Adrenal gland (tissue), 12 donors: ENCODE measurements around the gene OSBPL6. TPM values are rescaled to one million over a fixed set of nuclear protein-coding genes. Genes with fewer than 3 reads are reported as not detected.

ENCODE experiments used
- DNase-seq, 7 donors: peaks; one replicate each; pipeline ENCODE4 v3.0.0-alpha.2; 2019 to 2020
- H3K27ac ChIP-seq, 5 donors: fragments of 200-600 bp; sonication (generic) in 4 of 5; 1 replicate in 3 of 5; 2 replicates in 2 of 5; pipeline versions ENCODE4 v1.5.1 to v1.8.0; 2016 to 2020; ENCODE audit warnings: mild to moderate bottlenecking in 1 of 5
- H3K27me3 ChIP-seq: fragments of 200-600 bp; 2 replicates; pipeline ENCODE4 v1.8.0; 2021
- H3K36me3 ChIP-seq, 2 donors: fragments of 200-600 bp; replicated peaks in 1 of 2; 1 replicate in 1 of 2; 2 replicates in 1 of 2; pipeline versions ENCODE4 v1.5.1 to v1.8.0; 2018 to 2022
- H3K4me1 ChIP-seq, 2 donors: fragments of 200-600 bp; replicated peaks in 1 of 2; 1 replicate in 1 of 2; 2 replicates in 1 of 2; pipeline versions ENCODE4 v1.5.1 to v1.8.0; 2018 to 2021
- H3K4me3 ChIP-seq, 4 donors: fragments of 200-600 bp; sonication (generic) in 3 of 4; one replicate each; pipeline ENCODE4 v1.5.1; 2016 to 2018
- H3K9me3 ChIP-seq, 3 donors: fragments of 200-600 bp; sonication (generic) in 1 of 3; replicated peaks in 1 of 3; 1 replicate in 2 of 3; 2 replicates in 1 of 3; pipeline versions ENCODE4 v1.5.1 to v1.8.0; 2016 to 2021
- POLR2A ChIP-seq, 2 donors: fragments of 450-650 bp; IDR thresholded peaks; one replicate each; pipeline ENCODE4 v1.6.1; 2017; ENCODE audit warnings: antibody characterized with exemption in 2 of 2, mild to moderate bottlenecking in 2 of 2, moderate library complexity in 1 of 2
- WGBS, 4 donors: extraction: QIAGEN DNeasy Blood & Tissue Kit in 2 of 4; methylation state at CpG; one replicate each; pipeline versions ENCODE4 v1.1.5 to v1.1.7; 2013 to 2017; 5-methylcytosine and 5-hydroxymethylcytosine counted together
- intact Hi-C, 2 donors: fragments of 100-400 bp; cut with DNase I; formaldehyde crosslinking; loops; one replicate each; pipeline versions ENCODE4 v1.14.1 to v1.15.0; 2022 to 2023
- polyA plus RNA-seq, 3 donors: library from polyadenylated mRNA; stranded (reverse); fragments of 200-250 nt in 2 of 3; fragments of 350-450 nt in 1 of 3; fragmentation: Illumina TruSeq in 1 of 3; extraction: RNeasy Lipid Tissue Mini Kit (QIAGEN cat#74804) in 1 of 3; gene quantifications; one replicate each; pipeline ENCODE4 v1.2.3, GENCODE V29; 2013 to 2014
- total RNA-seq, 9 donors: library from RNA; depleted of rRNA in 4 of 9; stranded (reverse); fragments of >200 nt in 4 of 9; fragments of 120-200 nt in 1 of 9; fragmentation: NEBNext Ultra II Directional in 1 of 9; extraction: Animal tissue kit (Norgen Biotek cat#: 25700) in 1 of 9; gene quantifications; one replicate each; pipeline versions ENCODE4 v1.1.0 to v1.2.4, GENCODE V29; 2013 to 2023
- TF ChIP-seq, protein P1 (sequence below), 6 experiments: fragments of 450-650 bp in 4 of 6; fragments of 200-600 bp in 2 of 6; sonication (generic) in 1 of 6; IDR thresholded peaks; 1 replicate in 5 of 6; 2 replicates in 1 of 6; pipeline versions ENCODE4 v1.5.1 to v1.8.0; 2016 to 2021; ENCODE audit warnings: antibody characterized with exemption in 6 of 6, mild to moderate bottlenecking in 2 of 6, moderate library complexity in 1 of 6
- donor health status: healthy with polysubstance abuse.
- donor health status: Bipolar disorder and iron deficiency.
- donor health status: DM: yes; HTN: yes; CAD: no.
- donor health status: DM: no; HTN: no; CAD: no.
- donor health status: DM: no; HTN: no; CAD: no.
- donor health status: DM: yes; HTN: yes; CAD: no.

The OSBPL6 gene
- total and polyA plus RNA-seq, 12 donors: 0.16 to 12.0 (median 0.98) TPM; not detected in 1

DNA sequence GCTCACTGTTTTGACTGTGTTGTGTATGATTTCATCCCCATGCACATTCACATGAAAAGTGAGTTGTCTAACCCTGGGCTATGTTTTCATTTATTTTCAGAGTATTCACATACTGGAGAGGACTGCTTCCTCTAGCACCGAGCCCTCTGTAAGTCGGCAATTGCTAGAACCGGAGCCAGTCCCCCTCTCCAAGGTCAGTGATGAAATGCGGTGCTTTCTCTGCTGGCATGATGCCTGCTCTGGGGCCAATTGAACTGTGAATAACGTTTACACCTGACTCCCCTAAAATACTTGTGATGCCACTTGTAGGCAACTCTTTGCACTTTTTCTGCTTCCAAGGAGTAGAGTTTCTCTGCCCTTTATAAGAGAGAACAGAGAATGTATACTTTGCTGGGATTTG lies 129.8 kb downstream of the OSBPL6 start:
- TF ChIP-seq POLR2A (IDR thresholded peaks at IDR 0.05): no peak
- TF ChIP-seq, protein P1, sequence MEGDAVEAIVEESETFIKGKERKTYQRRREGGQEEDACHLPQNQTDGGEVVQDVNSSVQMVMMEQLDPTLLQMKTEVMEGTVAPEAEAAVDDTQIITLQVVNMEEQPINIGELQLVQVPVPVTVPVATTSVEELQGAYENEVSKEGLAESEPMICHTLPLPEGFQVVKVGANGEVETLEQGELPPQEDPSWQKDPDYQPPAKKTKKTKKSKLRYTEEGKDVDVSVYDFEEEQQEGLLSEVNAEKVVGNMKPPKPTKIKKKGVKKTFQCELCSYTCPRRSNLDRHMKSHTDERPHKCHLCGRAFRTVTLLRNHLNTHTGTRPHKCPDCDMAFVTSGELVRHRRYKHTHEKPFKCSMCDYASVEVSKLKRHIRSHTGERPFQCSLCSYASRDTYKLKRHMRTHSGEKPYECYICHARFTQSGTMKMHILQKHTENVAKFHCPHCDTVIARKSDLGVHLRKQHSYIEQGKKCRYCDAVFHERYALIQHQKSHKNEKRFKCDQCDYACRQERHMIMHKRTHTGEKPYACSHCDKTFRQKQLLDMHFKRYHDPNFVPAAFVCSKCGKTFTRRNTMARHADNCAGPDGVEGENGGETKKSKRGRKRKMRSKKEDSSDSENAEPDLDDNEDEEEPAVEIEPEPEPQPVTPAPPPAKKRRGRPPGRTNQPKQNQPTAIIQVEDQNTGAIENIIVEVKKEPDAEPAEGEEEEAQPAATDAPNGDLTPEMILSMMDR (IDR thresholded peaks at IDR 0.05): no peak
- H3K4me3 ChIP-seq: no peak overlapping the region
- DNase-seq: peak in 5 of 7 donors; percentile 25 to 51 (median 26)

DNA sequence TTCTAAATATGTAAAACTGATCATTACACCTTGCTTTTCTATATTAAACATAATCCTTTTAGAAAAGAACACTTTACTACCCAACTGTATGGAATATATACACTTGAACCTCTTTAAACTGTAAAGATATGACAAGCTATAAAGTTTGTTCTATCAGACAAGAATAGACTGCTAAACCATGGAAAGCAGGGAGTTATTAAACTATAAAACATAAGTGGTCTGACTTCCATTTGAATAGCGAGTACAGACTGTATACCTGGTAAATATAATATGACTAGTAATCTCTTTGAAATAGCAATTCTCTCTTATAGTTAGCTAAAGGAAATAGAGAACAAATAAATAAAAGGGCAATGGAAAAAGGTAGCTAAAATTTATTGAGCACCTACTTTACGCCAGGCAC lies 131.0 kb downstream of the OSBPL6 start:
- Histone ChIP-seq H3K4me1 (no peaks in the 10 kb centered on the region), H3K27me3 (no peaks in the 10 kb centered on the region), H3K36me3 (no peaks in the 10 kb centered on the region), H3K27ac (no peak overlapping the region), H3K9me3 (no peaks in the 10 kb centered on the region), H3K4me3 (no peak overlapping the region)
- DNase-seq: no peak
- intact Hi-C loops: no loop called here
- 90 to 100% (median 96%) methylated on average over 2 of the region's 2 CpGs for WGBS, 4 donors
- TF ChIP-seq, protein P1 (IDR thresholded peaks at IDR 0.05): no peak
- no peak for TF ChIP-seq POLR2A (IDR thresholded peaks at IDR 0.05)

More for the DNA sequence above, 129.8 kb downstream of the OSBPL6 start:
- H3K27me3 ChIP-seq: no peaks in the 10 kb centered on the region
- intact Hi-C loops: no loop called here
- no peak overlapping the region for H3K27ac ChIP-seq
- H3K36me3 ChIP-seq: no peaks in the 10 kb centered on the region
- WGBS, 4 donors: 8 to 18% (median 9%) methylated on average over 5 of the region's 5 CpGs
- no peaks in the 10 kb centered on the region for H3K9me3 ChIP-seq
- no peaks in the 10 kb centered on the region for H3K4me1 ChIP-seq

DNA sequence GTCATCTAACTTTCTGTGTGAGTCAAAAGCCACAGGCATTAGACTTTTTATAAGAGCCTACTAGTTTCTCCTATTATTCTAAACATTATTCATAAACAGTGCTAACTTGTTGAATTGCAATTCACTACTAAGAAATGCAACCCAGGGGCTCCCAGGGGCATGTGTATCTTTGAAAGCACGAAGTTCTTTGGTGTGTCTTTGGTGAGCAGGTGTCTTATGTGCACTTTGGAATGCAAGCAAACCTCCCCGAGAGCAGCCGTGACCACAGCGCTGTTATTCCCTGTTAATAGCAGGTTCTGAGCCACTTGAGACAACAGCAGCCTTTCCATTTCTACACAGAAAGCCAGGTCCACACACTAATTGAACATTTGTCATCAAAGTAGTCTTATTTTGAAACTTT lies 133.2 kb downstream of the OSBPL6 start:
- Histone ChIP-seq H3K4me1 (no peaks in the 10 kb centered on the region), H3K36me3 (no peaks in the 10 kb centered on the region), H3K27me3 (no peaks in the 10 kb centered on the region), H3K27ac (no peak overlapping the region), H3K4me3 (no peak overlapping the region), H3K9me3 (no peaks in the 10 kb centered on the region)
- 73 to 91% (median 81%) methylated on average over 4 of the region's 4 CpGs for WGBS, 4 donors
- intact Hi-C loops: no loop called here
- no peak for DNase-seq
- TF ChIP-seq, protein P1 (IDR thresholded peaks at IDR 0.05): no peak
- no peak for TF ChIP-seq POLR2A (IDR thresholded peaks at IDR 0.05)

DNA sequence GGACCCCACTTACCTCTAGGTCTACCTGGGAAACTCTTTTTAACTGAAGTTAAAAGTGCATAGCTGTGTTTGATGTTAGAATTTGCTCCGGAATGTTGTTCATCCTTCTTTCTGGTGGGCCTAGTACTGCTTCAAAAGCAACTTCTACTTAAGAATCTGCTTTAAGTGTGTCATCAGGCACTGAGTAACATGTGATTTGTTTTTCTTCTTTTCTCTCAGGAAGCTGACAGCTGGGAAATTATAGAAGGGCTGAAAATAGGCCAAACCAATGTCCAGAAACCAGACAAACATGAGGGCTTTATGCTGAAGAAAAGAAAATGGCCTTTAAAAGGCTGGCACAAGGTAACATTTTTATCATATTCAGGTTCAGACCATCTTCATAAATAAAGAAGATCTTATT lies 133.7 kb downstream of the OSBPL6 start:
- Histone ChIP-seq H3K36me3 (no peaks in the 10 kb centered on the region), H3K27ac (no peak overlapping the region), H3K4me1 (no peaks in the 10 kb centered on the region), H3K4me3 (no peak overlapping the region), H3K27me3 (no peaks in the 10 kb centered on the region), H3K9me3 (no peaks in the 10 kb centered on the region)
- intact Hi-C loops: no loop called here
- WGBS, 4 donors: 78 to 95% (median 85%) methylated on average over 1 of the region's 1 CpG
- TF ChIP-seq, protein P1 (IDR thresholded peaks at IDR 0.05): no peak
- TF ChIP-seq POLR2A (IDR thresholded peaks at IDR 0.05): no peak
- no peak for DNase-seq
